LNCaP clone FGC (cell line): ENCODE results near the gene PHYH.

Experiments
- DNase-seq: peaks from one replicate; pipeline ENCODE4 v3.0.0-alpha.2; 2011; ENCODE audit warnings: low read depth
- H3K4me3 ChIP-seq: 2 replicates; pipeline ENCODE4 v1.5.1; 2011; ENCODE audit warnings: mild to moderate bottlenecking, low read depth, low read length, control low read depth
- TF ChIP-seq, protein P1 (sequence below): IDR thresholded peaks from 2 replicates; pipeline ENCODE4 v1.5.1; 2012; ENCODE audit warnings: mild to moderate bottlenecking; ENCODE audit not compliant: control insufficient read depth, insufficient read depth; ENCODE audit errors: extremely low read depth

The PHYH gene

DNA sequence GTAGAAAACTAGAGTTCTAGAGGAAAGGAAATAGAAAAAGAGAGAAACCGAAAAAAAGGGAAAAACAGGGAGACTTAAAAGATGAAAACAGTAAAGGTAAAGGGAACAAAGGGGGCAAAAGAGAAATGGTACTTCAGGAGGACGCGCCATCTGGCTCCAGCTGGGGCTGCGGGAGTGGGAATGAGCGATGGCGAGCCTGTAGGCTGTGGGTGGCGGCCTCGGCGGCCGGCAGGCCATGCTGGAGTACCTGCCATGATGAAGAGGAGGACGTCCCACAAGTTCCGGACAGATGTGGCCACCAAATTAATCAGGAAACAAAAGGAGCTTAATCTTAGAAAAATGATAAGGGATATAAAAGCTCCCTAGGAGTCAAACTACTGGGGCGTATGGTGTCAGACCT is 21.7 kb upstream of the PHYH start:
- H3K4me3 ChIP-seq: no peak overlapping the region
- TF ChIP-seq, protein P1, sequence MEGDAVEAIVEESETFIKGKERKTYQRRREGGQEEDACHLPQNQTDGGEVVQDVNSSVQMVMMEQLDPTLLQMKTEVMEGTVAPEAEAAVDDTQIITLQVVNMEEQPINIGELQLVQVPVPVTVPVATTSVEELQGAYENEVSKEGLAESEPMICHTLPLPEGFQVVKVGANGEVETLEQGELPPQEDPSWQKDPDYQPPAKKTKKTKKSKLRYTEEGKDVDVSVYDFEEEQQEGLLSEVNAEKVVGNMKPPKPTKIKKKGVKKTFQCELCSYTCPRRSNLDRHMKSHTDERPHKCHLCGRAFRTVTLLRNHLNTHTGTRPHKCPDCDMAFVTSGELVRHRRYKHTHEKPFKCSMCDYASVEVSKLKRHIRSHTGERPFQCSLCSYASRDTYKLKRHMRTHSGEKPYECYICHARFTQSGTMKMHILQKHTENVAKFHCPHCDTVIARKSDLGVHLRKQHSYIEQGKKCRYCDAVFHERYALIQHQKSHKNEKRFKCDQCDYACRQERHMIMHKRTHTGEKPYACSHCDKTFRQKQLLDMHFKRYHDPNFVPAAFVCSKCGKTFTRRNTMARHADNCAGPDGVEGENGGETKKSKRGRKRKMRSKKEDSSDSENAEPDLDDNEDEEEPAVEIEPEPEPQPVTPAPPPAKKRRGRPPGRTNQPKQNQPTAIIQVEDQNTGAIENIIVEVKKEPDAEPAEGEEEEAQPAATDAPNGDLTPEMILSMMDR: no peak

DNA sequence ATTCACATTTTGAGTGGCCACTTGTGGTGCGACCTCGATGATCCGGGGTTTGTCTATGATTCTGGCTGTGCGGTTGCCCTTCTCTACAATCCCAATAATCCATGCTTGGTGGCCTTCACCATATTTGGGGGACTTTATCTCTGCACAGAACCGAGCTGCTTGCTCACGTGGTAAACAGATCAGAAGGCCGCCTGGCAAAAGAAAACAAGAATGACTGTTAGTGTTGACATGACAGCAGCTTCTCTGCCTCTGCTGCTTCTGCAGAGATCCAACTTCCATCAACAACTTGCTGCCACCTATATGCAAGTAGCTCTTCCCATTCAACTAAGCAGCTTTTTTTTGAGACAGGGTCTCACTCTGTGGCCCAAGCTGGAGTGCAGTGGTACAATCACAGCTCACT is 19.3 kb upstream of the PHYH start:
- DNase-seq: no peak
- TF ChIP-seq, protein P1: no peak
- no peak overlapping the region for H3K4me3 ChIP-seq

More for the DNA sequence above, 21.7 kb upstream of the PHYH start:
- DNase-seq: no peak

DNA sequence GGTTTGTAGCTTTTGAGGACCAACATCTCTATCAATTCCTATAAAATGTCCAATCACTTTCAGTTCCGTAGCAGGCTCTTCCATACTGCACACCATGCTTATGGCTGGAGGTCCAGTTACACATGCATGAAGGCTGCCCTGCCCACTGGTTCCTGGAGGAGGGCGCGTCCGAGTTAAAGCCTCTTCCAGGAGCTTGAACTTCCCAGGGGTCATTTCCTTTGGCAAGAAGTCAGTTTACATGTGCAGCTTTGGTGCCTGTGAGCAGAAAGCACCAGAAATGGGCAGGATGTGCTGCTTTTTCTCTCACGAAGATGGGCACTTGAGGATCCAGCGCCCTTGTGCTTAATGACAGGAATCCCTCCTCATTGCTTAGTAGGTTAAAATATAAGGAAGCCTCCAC is 17.6 kb upstream of the PHYH start:
- H3K4me3 ChIP-seq: no peak overlapping the region
- no peak for DNase-seq

DNA sequence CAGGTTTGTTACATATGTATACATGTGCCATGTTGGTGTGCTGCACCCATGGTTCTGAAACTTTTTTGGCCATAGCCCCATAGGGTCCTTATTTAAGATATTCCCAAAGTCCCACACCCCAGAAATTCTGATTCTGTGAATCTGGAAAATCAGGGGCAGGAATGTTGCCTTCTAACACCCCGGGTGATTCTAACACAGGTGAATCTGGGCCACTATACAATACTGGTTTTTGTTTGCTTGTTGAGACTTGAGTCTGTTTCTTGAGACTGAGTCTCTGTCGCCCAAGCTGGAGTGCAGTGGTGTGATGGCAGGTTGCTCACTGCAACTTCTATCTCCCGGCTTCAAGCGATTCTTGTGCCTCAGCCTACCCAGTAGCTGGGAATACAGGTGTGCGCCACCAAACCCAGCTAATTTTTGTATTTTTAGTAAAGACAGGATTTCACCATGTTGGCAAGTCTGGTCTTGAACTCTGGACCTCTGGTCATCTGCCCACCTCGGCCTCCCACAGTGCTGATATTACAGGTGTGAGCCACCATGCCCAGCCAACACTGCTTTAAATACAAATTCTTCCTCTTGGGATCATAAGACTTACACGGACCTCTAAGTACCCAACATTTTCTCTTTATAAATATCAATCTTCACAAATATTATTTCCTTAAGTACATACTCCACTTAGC is 16.9 kb upstream of the PHYH start:
- no peak for DNase-seq
- no peak overlapping the region for H3K4me3 ChIP-seq
- TF ChIP-seq, protein P1: no peak

More for the DNA sequence above, 17.6 kb upstream of the PHYH start:
- TF ChIP-seq, protein P1: no peak

DNA sequence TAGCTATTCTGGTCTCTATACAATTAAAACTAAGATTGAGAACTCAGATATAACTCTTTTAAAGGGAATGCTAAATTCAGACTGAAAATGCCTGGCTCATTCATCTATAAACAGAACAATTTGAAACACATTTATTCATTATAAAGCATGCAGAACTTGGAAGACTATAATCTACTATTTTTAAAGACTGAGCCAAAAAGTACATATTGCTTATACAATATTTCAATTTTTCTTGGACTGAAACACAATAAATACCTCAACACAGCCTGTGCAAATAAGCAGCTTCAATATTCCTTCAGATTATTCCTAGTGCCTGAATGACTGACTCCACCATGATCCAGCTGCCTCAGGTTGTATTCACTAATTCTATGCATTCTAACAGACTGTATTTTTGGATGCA is 15.5 kb upstream of the PHYH start:
- no peak for DNase-seq
- H3K4me3 ChIP-seq: no peak overlapping the region

DNA sequence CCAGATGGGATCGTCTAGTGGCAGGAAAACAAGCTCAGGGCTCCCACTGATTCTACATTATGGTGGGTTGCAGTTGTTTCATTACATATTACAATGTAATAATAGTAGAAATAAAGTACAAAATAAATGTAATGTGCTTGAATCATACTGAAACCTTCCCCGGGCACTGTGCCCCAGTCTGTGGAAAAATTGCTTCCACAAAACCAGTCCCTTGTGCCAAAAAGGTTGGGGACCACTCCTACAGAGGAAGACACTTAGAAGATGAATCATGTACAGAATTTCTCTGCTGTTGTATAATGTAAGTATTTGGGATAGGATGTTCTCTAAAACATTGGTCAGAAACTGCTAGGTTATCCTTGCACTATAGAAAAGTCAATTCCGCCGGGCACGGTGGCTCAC is 11.3 kb upstream of the PHYH start:
- DNase-seq: no peak
- H3K4me3 ChIP-seq: no peak overlapping the region
- TF ChIP-seq, protein P1: no peak

More for the DNA sequence above, 15.5 kb upstream of the PHYH start:
- TF ChIP-seq, protein P1: no peak

DNA sequence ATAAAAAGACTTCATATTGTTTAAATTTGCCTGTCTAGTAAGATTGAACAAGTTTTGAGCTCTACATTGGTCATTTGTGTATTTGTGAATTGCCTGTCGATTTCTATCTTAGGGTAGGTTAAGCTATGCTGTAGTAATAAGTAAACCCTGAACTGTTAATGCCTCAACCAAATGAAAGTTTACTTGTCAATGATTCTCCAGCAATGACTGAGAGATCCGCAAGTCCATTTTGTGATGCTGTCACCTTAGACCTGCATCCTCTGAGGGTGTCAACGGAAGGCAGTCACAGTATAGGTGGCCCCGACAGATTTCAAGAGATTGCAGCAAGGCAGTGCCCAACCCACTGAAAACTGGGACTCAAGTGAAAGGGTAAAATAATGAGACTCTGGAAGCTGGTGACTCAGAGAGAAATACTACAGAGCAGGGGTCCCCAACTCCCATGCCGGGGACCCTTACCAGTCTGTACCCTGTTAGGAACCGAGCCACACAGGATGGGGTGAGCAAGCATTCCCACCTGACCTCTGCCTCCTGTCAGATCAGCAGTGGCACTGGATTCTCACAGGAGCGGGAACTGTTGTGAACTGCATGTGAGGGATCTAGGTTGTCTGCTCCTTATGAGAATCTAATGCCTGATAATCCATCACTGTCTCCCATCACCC is 10.8 kb upstream of the PHYH start:
- TF ChIP-seq, protein P1: no peak
- no peak overlapping the region for H3K4me3 ChIP-seq
- DNase-seq: no peak
